Hepatocyte (in vitro differentiated cells): ENCODE results near the gene SCNN1B. TPM values are rescaled to one million over a fixed set of nuclear protein-coding genes. Genes with fewer than 3 reads are reported as not detected.
"Not testable (repeated sequence)": the region's sequence is repeated elsewhere in the genome, so short reads cannot be mapped to it uniquely, and the experiment has no call there.

Source experiments
- DNase-seq: peaks from one replicate; pipeline ENCODE4 v3.0.0-alpha.2; 2016; ENCODE audit warnings: low spot score
- H2AFZ ChIP-seq: fragments of 200-600 bp; sonication (generic); 2 replicates; pipeline ENCODE4 v1.6.0; 2016; ENCODE audit warnings: antibody characterized with exemption, mild to moderate bottlenecking
- H3K27ac ChIP-seq: fragments of 200-600 bp; sonication (generic); 2 replicates; pipeline ENCODE4 v1.5.1; 2016; ENCODE audit warnings: mild to moderate bottlenecking
- H3K27me3 ChIP-seq: fragments of 200-600 bp; sonication (generic); 2 replicates; pipeline ENCODE4 v1.6.1; 2016
- H3K36me3 ChIP-seq: fragments of 200-600 bp; sonication (generic); replicated peaks from 2 replicates; pipeline ENCODE4 v1.5.1; 2016; ENCODE audit warnings: low read depth; ENCODE audit not compliant: insufficient read depth
- H3K4me1 ChIP-seq: fragments of 200-600 bp; sonication (generic); 2 replicates; pipeline ENCODE4 v1.5.1; 2016; ENCODE audit warnings: mild to moderate bottlenecking, moderate library complexity; ENCODE audit not compliant: insufficient read depth
- H3K4me2 ChIP-seq: fragments of 200-600 bp; sonication (generic); 2 replicates; pipeline ENCODE4 v1.6.0; 2016
- H3K4me3 ChIP-seq: fragments of 200-600 bp; sonication (generic); 2 replicates; pipeline ENCODE4 v1.5.1; 2016; ENCODE audit warnings: mild to moderate bottlenecking
- H3K79me2 ChIP-seq: fragments of 200-600 bp; sonication (generic); 2 replicates; pipeline ENCODE4 v1.6.0; 2017; ENCODE audit warnings: mild to moderate bottlenecking
- H3K9me2 ChIP-seq: fragments of 200-600 bp; sonication (generic); replicated peaks from 2 replicates; pipeline ENCODE4 v1.6.0; 2017; ENCODE audit warnings: mild to moderate bottlenecking; ENCODE audit not compliant: insufficient read depth
- H3K9me3 ChIP-seq: fragments of 200-600 bp; sonication (generic); 2 replicates; pipeline ENCODE4 v1.5.1; 2016; ENCODE audit warnings: low read depth, mild to moderate bottlenecking
- H4K20me1 ChIP-seq: fragments of 200-600 bp; sonication (generic); 2 replicates; pipeline ENCODE4 v1.6.0; 2016; ENCODE audit warnings: mild to moderate bottlenecking; ENCODE audit not compliant: insufficient read depth, poor library complexity, severe bottlenecking
- CTCF ChIP-seq: fragments of 200-600 bp; sonication (generic); IDR thresholded peaks from 2 replicates; pipeline ENCODE4 v1.5.1; 2016; ENCODE audit warnings: antibody characterized with exemption, mild to moderate bottlenecking; ENCODE audit not compliant: poor library complexity
- EZH2 ChIP-seq: fragments of 200-600 bp; sonication (generic); IDR thresholded peaks from 2 replicates; pipeline ENCODE4 v1.6.1; 2016; ENCODE audit warnings: antibody characterized with exemption, mild to moderate bottlenecking, borderline replicate concordance
- EZH2phosphoT487 ChIP-seq: fragments of 200-600 bp; sonication (generic); IDR thresholded peaks from one replicate; pipeline ENCODE4 v1.6.1; 2018; ENCODE audit warnings: antibody characterized with exemption, mild to moderate bottlenecking, low read depth, moderate library complexity; ENCODE audit not compliant: unreplicated experiment, severe bottlenecking
- WGBS: methylation state at CpG from one replicate; pipeline ENCODE4 v1.1.6; 2016; ENCODE audit warnings: low lambda C conversion rate; ENCODE audit errors: missing lambda C conversion rate; 5-methylcytosine and 5-hydroxymethylcytosine counted together
- polyA plus RNA-seq: library from polyadenylated mRNA; unstranded; fragments of >200 nt; fragmentation: Nextera tagmentation; extraction: Ambion mirVana; gene quantifications from 2 replicates; pipeline ENCODE4 v1.2.1, GENCODE V29; 2016
- total RNA-seq: library from RNA; depleted of rRNA; stranded (reverse); fragments of >200 nt; gene quantifications from 2 replicates; pipeline ENCODE4 v1.2.3, GENCODE V29; 2014

Gene SCNN1B
- total and polyA plus RNA-seq, 2 experiments from 2014 or later, result 0.23 to 0.85 TPM

GRCh38 chr16:23293016-23293415 is 9.1 kb upstream of the SCNN1B start:
- H3K4me1 ChIP-seq, result no peaks in the 10 kb centered on the region
- peaks cover 5% of the 10 kb centered on the region for H3K27me3 ChIP-seq
- no peaks in the 10 kb centered on the region for H3K36me3 ChIP-seq
- TF ChIP-seq EZH2phosphoT487, result no peak
- TF ChIP-seq CTCF, result no peak
- no peak for TF ChIP-seq EZH2
- no peaks in the 10 kb centered on the region for H3K79me2 ChIP-seq
- no peak overlapping the region for H2AFZ ChIP-seq
- 94% methylated on average over 6 of the region's 6 CpGs for WGBS
- DNase-seq, result no peak
- no peak overlapping the region for H3K27ac ChIP-seq
- no peaks in the 10 kb centered on the region for H3K9me2 ChIP-seq
- no peak overlapping the region for H3K4me3 ChIP-seq
- H4K20me1 ChIP-seq, result no peaks in the 10 kb centered on the region
- no peaks in the 10 kb centered on the region for H3K9me3 ChIP-seq
- no peak overlapping the region for H3K4me2 ChIP-seq

- 84% methylated on average over 2 of the region's 2 CpGs for WGBS
- Histone ChIP-seq H3K27ac (no peak overlapping the region), H3K36me3 (no peaks in the 10 kb centered on the region), H4K20me1 (no peaks in the 10 kb centered on the region), H3K9me2 (no peaks in the 10 kb centered on the region), H3K4me3 (no peak overlapping the region), H3K27me3 (peaks cover 12% of the 10 kb centered on the region), H3K79me2 (no peaks in the 10 kb centered on the region), H3K9me3 (no peaks in the 10 kb centered on the region), H3K4me1 (no peaks in the 10 kb centered on the region), H2AFZ (no peak overlapping the region), H3K4me2 (no peak overlapping the region)
- TF ChIP-seq CTCF (no peak), EZH2 (no peak), EZH2phosphoT487 (no peak)
- no peak for DNase-seq
Measured at GRCh38 chr16:23294260-23294659, 7.8 kb upstream of the SCNN1B start.

GRCh38 chr16:23296994-23297393 is 5.1 kb upstream of the SCNN1B start:
- no peaks in the 10 kb centered on the region for H3K36me3 ChIP-seq
- no peaks in the 10 kb centered on the region for H3K79me2 ChIP-seq
- H3K4me2 ChIP-seq, result no peak overlapping the region
- no peaks in the 10 kb centered on the region for H3K9me3 ChIP-seq
- H3K4me3 ChIP-seq, result no peak overlapping the region
- no peaks in the 10 kb centered on the region for H3K9me2 ChIP-seq
- H3K27ac ChIP-seq, result no peak overlapping the region
- H4K20me1 ChIP-seq, result no peaks in the 10 kb centered on the region
- no peak overlapping the region for H2AFZ ChIP-seq
- WGBS, result 78% methylated on average over 3 of the region's 3 CpGs
- TF ChIP-seq CTCF, result no peak
- no peak for TF ChIP-seq EZH2phosphoT487
- TF ChIP-seq EZH2, result no peak
- peaks cover 31% of the 10 kb centered on the region for H3K27me3 ChIP-seq
- H3K4me1 ChIP-seq, result no peaks in the 10 kb centered on the region
- DNase-seq, result no peak

GRCh38 chr16:23298290-23298915 is 3.7 kb upstream of the SCNN1B start:
- H3K27ac ChIP-seq, result no peak overlapping the region
- no peaks in the 10 kb centered on the region for H3K36me3 ChIP-seq
- no peak overlapping the region for H3K4me2 ChIP-seq
- no peak overlapping the region for H2AFZ ChIP-seq
- no peaks in the 10 kb centered on the region for H3K9me2 ChIP-seq
- TF ChIP-seq CTCF, result no peak
- TF ChIP-seq EZH2phosphoT487, result no peak
- TF ChIP-seq EZH2, result no peak
- H3K4me3 ChIP-seq, result no peak overlapping the region
- no peaks in the 10 kb centered on the region for H4K20me1 ChIP-seq
- 83% methylated on average over 6 of the region's 6 CpGs for WGBS
- H3K4me1 ChIP-seq, result no peaks in the 10 kb centered on the region
- H3K9me3 ChIP-seq, result no peaks in the 10 kb centered on the region
- peaks cover 45% of the 10 kb centered on the region for H3K27me3 ChIP-seq
- no peak for DNase-seq
- no peaks in the 10 kb centered on the region for H3K79me2 ChIP-seq

GRCh38 chr16:23299815-23300214 is 2.3 kb upstream of the SCNN1B start:
- peaks cover 56% of the 10 kb centered on the region for H3K27me3 ChIP-seq
- not testable (repeated sequence) for H3K4me3 ChIP-seq, H3K36me3 ChIP-seq, H4K20me1 ChIP-seq, H3K4me1 ChIP-seq, DNase-seq, H3K4me2 ChIP-seq, H3K27ac ChIP-seq, H3K9me3 ChIP-seq, H2AFZ ChIP-seq, H3K9me2 ChIP-seq, H3K79me2 ChIP-seq
- WGBS, result 88% methylated on average over 3 of the region's 3 CpGs
